ENCODE measurements around the gene TRPV5.
"Not testable (repeated sequence)": the region's sequence is repeated elsewhere in the genome, so short reads cannot be mapped to it uniquely, and the experiment has no call there.

The TRPV5 gene

DNA sequence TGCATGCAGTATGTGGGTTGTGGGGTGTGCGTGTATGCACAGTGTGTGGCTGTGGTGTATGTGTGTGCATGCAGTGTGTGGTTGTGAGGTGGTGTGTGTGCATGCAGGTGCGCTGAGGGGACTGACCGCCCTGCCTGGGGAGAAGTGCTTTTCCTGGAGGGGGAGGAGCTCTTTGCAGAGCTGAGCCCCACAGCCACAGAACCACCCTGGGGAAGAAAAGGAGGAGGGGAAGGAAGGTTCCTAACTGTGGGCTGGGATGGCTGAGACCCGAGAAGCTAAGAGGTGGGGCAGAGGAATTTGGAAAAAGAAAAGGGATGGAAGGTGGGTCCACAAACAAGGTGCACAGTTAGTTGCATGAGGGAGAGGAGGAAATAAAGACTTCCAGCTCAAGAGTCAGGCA, at the start of gene TRPV5:
TRPV5 (minus strand) TSS at position 123 of the 400 bp plus-strand sequence. CDS start 287 bp downstream, outside the sequence.
- DNase-seq: no peak

- DNase-seq: not testable (repeated sequence)
Measured at GRCh38 chr7:142978402-142978801, 44.9 kb upstream of the TRPV5 start.

DNA sequence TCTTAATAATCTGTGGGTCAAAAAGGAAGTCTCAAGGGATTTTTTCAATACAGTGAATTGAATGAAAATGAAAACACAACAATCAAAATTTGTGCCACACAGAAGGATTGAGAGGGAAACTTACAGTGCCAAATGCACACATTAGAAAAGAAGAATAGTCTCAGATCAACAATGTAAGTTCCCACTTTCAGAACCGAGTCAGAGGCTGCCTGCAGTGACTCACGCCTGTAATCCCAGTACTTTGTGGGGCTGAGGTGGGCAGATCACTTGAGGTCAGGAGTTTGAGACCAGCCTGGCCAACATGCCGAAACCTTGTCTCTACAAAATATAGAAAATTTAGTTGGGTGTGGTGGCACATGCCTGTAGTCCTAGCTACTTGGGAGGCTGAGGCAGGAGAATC, 41.1 kb upstream of the TRPV5 start:
- no peak for DNase-seq

DNA sequence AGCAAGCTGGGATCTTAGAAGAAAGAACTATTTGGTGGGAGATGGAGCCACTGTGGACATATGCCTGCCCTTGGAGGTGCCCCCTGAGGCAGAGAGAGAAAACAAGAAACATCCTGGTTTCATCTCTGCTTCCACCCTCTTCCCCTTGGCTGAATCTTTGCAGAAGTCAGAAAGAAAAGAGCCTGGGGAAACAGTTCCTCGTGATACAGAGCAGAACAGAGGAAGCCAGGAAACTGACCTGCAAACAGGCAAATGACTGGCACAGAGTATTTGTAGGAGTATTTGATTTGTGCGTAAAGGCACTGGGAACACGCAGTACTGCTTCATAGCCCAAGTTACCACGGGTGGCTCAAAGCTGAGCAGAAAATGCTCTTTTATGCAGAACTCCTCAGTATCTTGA, 35.6 kb upstream of the TRPV5 start:
- DNase-seq: no peak

GRCh38 chr7:142968229-142968628, 34.7 kb upstream of the TRPV5 start:
- no peak for DNase-seq

DNA sequence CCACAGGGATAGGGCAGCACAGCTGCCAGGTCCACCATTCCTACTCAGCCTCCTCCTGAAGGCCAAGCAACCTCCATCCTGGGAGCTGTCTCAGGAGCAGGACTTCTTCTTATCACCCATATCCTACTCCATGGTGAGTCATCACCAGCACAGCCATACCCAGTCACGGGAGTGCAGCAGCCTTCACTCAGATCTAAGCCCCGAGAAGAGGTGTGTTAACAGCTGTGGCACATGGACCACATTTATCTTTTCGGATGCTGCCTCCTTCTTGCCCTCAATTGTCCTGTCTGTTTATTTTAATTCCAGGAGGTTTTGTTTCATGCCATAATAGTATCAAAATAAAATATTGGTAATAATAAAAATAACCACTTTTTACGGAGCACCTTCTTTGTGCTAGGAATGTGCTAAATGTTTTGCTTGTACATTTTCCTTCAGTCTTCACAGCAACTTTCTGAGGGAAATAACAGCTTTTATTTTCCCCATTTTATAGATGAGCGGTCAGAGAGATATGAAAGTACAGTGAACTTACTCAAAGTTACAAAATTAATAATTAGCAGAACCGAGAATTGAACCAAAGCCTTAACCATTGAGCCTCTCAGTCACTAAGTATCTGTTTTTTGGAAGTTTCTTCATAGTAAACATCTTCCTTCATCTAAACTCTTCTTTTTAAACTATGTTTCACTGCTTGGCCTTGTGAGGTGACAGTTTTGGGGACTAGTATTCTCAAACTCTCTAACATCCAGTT, 31.1 kb upstream of the TRPV5 start:
- DNase-seq: no peak

DNA sequence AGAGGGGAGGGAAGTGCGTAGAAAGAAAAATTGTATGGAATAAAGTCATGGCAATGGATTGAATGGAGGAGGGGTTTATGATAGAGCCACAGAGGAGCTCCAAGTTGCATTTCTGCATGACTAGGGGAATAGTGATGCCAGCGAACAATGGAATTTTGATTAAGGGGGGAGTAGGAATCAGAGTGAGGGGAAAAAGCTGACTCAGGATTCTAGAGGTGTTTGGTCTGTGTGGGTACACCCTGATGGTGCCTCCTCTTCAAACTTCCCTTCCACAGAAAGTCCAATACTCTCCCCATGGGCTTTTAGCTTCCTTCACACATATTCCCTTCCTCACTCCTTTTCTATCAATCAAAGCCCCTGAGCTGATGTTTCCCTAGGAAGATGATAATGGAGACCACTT, 30.4 kb upstream of the TRPV5 start:
- DNase-seq: no peak

- no peak for DNase-seq
Measured at GRCh38 chr7:142962991-142963390, 29.4 kb upstream of the TRPV5 start.

- DNase-seq: no peak
Measured at GRCh38 chr7:142961973-142962926, 28.7 kb upstream of the TRPV5 start, which contains the start of gene KEL. TSS of gene KEL (minus strand) at chr7:142962363. CDS start at chr7:142962206, 157 bp downstream.

DNA sequence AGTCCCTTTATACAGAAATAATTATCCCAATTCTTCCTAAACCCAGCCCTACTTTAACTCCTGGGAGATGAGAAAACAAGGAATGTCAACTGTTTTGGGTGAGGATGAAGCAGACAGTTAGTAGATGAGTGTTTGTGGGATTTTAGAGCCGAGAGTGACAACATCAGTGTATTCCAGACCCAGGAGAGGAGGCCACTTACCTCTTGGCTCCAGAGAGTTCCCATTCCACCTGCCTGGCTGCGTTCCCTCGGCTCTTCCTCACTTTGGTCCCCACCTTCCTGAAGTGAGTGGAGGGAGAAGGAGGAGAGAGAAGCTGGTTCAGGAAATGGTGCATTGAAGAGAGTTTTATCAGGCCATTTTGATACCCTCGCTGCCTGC, 28.0 kb upstream of the TRPV5 start:
- DNase-seq: no peak

DNA sequence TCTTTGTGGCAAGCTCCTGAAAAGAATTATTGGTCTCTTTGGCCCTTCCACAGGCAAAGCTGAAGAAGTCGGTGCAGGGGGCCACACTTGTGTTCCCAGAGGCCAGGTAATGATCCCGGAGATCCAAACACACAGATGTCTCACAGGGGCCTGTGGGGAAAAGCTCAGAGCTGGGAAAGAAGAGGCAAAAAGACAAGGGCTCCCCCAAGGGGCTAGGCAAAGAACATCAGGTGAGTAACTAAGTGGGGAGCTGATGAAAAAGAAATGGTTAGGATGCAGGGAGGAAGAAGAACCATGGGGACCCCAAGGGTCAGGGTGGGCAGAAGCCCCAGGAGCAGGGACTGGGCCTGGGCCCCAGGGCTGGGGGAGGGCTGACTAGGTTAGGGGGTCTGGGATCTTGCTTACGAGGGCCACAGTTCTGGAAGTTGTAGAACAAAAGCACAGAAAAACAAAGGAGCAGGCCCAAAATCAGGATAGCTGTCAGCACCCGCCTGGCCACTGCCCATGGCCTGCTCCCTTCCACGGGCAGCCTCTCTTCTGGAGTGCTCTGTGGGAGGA, 27.5 kb upstream of the TRPV5 start:
- no peak for DNase-seq

DNA sequence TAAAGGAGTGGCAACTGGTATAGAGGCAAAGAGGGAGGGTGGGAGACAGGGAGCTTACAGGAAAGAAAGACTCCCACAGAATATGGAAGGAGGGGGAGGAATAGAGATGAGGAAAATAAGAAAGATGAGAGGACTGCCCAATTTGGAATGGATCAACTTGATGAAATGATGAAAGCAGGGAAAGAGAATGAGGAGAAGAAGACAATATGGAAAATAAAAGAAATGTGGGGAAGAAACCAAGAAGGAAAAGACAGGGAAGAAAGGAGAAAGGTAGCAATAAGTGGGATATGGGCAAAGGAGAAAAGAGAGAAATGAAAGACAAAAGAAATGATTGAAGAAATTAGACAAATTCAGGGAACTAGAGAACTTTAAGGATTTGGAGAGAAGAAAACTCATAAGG, 25.7 kb upstream of the TRPV5 start:
- no peak for DNase-seq

DNA sequence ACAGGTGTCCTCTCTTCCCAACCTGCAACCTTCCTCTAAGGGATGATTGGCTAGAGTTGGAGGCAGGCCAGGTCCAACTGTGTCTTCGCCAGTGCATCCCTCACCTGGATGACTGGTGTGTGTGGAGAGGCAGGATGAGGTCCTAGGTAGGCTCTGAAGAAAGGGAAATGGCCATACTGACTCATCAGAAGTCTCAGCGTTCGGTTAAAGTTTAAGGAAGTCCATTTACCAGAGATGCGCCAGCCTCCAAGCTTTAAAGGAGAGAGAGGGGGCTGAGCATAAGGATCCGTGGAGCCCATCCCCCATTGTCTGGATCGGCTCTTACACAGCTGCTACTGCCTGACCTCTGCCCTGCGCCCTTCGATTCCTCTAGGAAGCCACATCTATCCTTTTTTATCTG, 24.2 kb upstream of the TRPV5 start:
- no peak for DNase-seq

DNA sequence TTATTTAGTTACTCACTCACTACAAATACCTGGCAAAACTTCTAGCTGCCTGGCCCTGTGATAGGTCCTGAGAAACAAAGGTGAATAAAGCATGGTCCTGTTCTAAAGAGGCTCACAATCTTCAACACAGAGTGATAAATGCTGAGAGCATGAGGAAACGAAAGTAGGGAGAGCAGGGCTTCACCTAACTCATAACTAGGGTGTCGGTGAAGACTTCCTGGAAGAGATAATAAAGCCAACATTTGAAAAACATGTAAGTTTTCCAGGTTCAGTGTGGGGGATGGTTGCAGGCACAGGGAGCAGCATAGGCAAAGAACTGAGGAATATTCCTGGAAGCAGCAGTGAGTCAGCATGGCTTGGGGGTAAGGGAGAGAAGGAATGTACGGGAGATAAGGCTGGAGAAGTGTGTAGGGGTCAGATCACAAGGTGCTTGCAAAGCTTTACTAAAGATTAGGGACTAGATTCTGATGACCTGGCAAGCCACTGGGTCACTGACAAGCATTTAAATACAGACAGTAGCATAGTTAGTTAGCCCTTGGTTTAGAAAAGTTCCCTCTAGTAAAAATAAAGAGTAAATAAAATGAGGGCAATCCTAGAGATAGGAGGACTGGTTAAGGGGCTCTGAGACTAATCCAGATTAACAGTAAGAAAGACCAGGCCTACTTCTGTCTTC, 23.5 kb upstream of the TRPV5 start:
- DNase-seq: no peak

GRCh38 chr7:142954680-142955268, 21.2 kb upstream of the TRPV5 start:
- DNase-seq: no peak

DNA sequence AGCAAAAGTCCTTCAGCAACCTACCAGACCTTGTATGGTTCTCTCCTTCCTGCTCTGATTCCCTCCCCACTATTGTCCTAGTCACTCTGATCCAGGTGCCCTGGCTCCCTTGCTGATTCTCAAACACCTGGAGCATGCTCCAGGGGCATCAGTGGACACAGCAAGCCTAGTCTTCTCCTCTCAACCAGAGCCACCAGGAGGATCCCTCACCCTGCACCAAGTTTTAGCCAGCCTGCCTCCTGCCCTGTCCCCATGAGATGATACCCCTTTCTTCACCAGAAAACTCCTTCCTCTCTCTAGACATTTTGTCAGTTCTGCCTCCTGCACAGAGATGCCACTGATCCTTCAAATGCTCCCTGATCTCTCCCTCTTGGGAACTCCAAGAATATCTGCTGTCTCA, 16.7 kb upstream of the TRPV5 start:
- no peak for DNase-seq

DNA sequence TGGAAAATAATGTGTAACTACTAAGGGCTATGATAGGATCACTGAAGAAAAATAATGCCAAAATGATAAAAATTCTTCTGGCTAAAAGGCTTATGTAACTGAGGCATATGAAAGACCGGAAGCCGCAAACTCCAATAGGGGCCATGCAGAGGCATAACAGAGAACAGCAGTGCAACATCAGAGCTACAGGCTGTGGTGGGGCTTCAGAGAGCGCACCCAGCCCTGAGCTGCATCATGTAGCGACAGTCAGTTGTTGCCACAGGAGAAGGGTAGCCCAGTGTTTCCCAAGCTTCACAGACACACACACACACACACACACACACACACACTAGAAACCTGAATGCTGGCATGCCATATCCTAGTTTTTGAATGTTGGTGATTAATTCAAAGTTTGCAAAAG, 15.1 kb upstream of the TRPV5 start:
- no peak for DNase-seq

DNA sequence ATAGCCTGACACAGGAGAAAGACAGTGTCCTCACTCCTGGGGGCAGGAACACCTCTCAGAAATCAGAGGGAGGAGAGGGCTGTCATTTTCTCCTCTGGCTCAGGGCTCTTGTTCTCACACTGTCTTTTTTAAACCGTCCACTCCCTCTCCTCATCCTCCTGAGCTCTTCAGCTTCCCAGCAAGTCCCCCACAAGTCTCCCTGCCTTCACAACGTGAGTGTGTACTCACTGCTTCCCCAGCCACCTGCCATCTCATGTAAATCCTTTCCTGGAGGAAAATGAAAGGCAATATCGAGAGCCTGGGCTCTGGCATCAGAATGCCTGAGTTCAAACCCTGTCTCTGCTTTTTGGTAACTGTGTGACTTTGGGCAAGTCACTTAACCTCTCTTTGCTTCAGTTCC, 11.5 kb upstream of the TRPV5 start:
- DNase-seq: no peak

DNA sequence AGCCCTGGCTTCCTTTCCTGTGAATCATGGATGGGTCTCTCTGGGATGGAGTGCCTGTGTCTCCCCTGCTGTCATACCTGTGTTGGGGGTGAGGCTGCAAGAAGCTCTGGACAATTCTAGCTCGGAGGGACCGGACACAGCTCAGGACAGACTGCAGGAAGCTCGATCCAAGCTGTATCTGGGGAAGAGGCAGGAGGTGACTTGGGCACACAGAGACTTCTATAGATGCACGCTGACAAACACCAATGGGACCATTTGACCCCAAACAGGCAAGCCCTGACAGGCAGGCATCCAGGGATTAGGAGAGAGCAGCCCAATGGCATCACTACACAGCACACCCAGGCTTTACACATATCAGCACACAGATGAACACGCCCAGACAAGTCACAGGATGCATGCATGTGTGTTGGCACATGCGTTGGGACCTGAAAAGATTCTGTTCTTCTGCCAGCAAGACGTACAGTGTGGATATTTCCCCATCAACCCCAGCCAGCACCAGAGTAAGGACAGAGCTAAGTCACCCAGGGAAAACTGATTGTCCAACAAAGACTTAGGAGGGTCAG, 10.2 kb upstream of the TRPV5 start:
- no peak for DNase-seq

DNA sequence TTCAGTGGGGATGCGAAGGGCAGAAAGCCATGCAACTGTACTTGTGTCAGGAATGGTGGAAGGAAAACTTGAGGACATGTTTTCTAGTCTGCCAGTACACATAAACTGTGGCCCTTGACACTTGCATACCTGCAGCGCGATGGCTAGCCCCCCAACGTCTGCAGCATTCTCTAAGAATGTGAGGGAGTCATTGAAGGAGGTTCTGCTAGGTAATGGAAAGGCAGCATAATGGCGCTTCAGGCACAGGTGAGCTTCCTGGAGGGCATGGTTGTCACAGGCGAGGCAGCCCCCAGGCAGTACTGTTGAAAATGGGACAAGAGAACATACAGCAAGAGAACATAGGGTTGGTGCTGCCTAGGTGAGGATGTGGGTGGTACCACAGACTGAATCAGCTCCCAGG, 9.2 kb upstream of the TRPV5 start:
- DNase-seq: no peak

GRCh38 chr7:142941541-142941940, 8.0 kb upstream of the TRPV5 start:
- no peak for DNase-seq

GRCh38 chr7:142940966-142941535, 7.5 kb upstream of the TRPV5 start:
- DNase-seq: no peak
